Thyroid gland (tissue), 4 donors: ENCODE results near the gene TGM1.

Experiments used
- POLR2A ChIP-seq, 2 donors: fragments of 450-650 bp; IDR thresholded peaks; one replicate each; pipeline ENCODE4 v1.6.1; 2017; ENCODE audit warnings: antibody characterized with exemption in 2 of 2, mild to moderate bottlenecking in 2 of 2, moderate library complexity in 1 of 2
- TF ChIP-seq, protein P1 (sequence below), 6 experiments: fragments of 200-600 bp in 3 of 6; fragments of 450-650 bp in 3 of 6; sonication (generic) in 3 of 6; IDR thresholded peaks; one replicate each; pipeline ENCODE4 v1.5.1; 2016 to 2019; ENCODE audit warnings: antibody characterized with exemption in 6 of 6, mild to moderate bottlenecking in 2 of 6, inconsistent platforms in 1 of 6, moderate library complexity in 1 of 6

DNA sequence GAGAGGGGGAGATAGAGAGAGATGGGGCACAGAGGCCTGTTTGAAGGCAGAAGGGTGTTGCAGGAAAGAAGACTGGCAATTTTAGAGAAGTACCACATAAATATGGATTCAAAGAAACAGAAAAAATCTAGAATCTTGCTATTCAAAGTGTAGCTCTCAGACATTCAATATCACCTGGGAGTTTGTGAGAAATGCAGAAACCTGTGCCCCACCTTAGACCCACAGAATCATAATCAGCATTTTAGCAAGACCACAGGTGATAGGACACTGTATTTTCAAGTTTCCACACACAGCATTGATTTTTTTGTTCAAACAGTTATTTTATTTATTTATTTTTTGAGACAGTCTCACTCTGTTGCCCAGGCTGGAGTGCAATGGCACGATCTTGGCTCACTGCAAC, 34.1 kb downstream of the TGM1 start:
- TF ChIP-seq, protein P1, sequence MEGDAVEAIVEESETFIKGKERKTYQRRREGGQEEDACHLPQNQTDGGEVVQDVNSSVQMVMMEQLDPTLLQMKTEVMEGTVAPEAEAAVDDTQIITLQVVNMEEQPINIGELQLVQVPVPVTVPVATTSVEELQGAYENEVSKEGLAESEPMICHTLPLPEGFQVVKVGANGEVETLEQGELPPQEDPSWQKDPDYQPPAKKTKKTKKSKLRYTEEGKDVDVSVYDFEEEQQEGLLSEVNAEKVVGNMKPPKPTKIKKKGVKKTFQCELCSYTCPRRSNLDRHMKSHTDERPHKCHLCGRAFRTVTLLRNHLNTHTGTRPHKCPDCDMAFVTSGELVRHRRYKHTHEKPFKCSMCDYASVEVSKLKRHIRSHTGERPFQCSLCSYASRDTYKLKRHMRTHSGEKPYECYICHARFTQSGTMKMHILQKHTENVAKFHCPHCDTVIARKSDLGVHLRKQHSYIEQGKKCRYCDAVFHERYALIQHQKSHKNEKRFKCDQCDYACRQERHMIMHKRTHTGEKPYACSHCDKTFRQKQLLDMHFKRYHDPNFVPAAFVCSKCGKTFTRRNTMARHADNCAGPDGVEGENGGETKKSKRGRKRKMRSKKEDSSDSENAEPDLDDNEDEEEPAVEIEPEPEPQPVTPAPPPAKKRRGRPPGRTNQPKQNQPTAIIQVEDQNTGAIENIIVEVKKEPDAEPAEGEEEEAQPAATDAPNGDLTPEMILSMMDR (IDR thresholded peaks at IDR 0.05), result no peak
- TF ChIP-seq POLR2A (IDR thresholded peaks at IDR 0.05), result no peak
